ENCODE data around the gene WWOX. TPM values are rescaled to one million over a fixed set of nuclear protein-coding genes. Genes with fewer than 3 reads are reported as not detected.

WWOX gene
- total RNA-seq, 1 experiment from 2014 or later = 15.6 TPM

DNA sequence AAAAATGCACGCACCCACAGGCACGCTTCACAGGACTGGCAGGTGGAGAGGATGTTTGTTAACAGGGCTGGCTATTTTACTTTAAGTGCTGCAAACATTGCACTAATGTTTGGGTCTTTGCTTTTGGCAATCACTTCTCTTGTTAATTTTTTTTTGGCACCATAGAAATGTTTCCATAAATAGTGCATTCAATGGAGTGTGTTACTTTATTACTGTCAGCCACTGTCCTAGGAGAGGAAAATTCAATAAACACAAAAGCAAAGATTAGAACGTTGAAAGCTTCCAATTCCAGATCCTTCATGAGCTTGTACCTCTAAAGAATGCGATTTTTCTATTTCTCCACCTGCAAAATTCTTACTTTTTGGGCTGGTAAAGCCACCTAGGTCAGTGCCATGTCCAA lies 743.5 kb downstream of the WWOX start:
- Mint-ChIP-seq H3K4me3 (no peak overlapping the region), H3K4me1 (no peaks in the 10 kb centered on the region), H3K27ac (no peak overlapping the region), H3K9me3 (no peaks in the 10 kb centered on the region), H3K36me3 (ENCODE audit: insufficient read depth in 1 of 3, low read depth in 3 of 3) (no peaks in the 10 kb centered on the region; a peak in 1 of 7 replicates), H3K27me3 (ENCODE audit: low read depth) (no peaks in the 10 kb centered on the region; the same call in 1 of the 2 replicates)
- no peak overlapping the region for H2AK5ac ChIP-seq (ENCODE audit: insufficient read length, low read length)
- H3K27me3 ChIP-seq (ENCODE audit: insufficient read depth, low read length) = no peaks in the 10 kb centered on the region
- no peak overlapping the region for H4K5ac ChIP-seq (ENCODE audit: insufficient read length, low read depth, low read length)
- H3K79me1 ChIP-seq (ENCODE audit: insufficient read depth, low read depth, low read length, poor library complexity, severe bottlenecking) = no peaks in the 10 kb centered on the region
- H3T11ph ChIP-seq (ENCODE audit: low read length) = no peak overlapping the region
- no peak overlapping the region for H3K9ac ChIP-seq (ENCODE audit: extremely low read depth, insufficient read length, low read length)
- H3K56ac ChIP-seq (ENCODE audit: insufficient read length, low read depth, low read length) = no peak overlapping the region
- H2BK15ac ChIP-seq (ENCODE audit: low read depth, low read length) = no peak overlapping the region
- no peak overlapping the region for H3K14ac ChIP-seq (ENCODE audit: insufficient read depth, low read length)
- no peak overlapping the region for H2BK5ac ChIP-seq (ENCODE audit: insufficient read length, low read length)
- H3K23ac ChIP-seq (ENCODE audit: insufficient read length, low read depth, low read length) = no peak overlapping the region
- H3K79me2 ChIP-seq (ENCODE audit: insufficient read depth, low read length) = no peaks in the 10 kb centered on the region
- no peak overlapping the region for H2BK20ac ChIP-seq (ENCODE audit: low read depth, low read length, poor library complexity, severe bottlenecking)
- no peak for DNase-seq
- no peak overlapping the region for H4K8ac ChIP-seq (replicated peaks; ENCODE audit: insufficient read length, low read depth, low read length)
- no peak overlapping the region for H2AFZ ChIP-seq (ENCODE audit: low read length)
- no peaks in the 10 kb centered on the region for H3K9me3 ChIP-seq (ENCODE audit: control insufficient read depth, low read depth, low read length)
- no peak overlapping the region for H3K18ac ChIP-seq (ENCODE audit: insufficient read length, low read depth, low read length)
- no peaks in the 10 kb centered on the region for H4K20me1 ChIP-seq (ENCODE audit: control insufficient read depth, insufficient read depth, insufficient read length)
- no peak for TF ChIP-seq CTCF (conservative IDR thresholded peaks at IDR 0.05)
- H2BK12ac ChIP-seq (ENCODE audit: insufficient read length, low read depth, low read length) = no peak overlapping the region
- H3K23me2 ChIP-seq (ENCODE audit: insufficient read length, low read depth, low read length, poor library complexity, severe bottlenecking) = no peaks in the 10 kb centered on the region
- H4K91ac ChIP-seq (ENCODE audit: insufficient read length, low read depth, low read length) = no peak overlapping the region
- H3K4me1 ChIP-seq (ENCODE audit: insufficient read depth, low read length) = no peaks in the 10 kb centered on the region
- H2BK120ac ChIP-seq (ENCODE audit: low read depth, low read length, poor library complexity, severe bottlenecking) = no peak overlapping the region
- no CpG with 5 or more reads among the region's 4 CpGs for WGBS (ENCODE audit: extremely low coverage, insufficient read length, low lambda C conversion rate)
- H3K4ac ChIP-seq (ENCODE audit: low read depth, low read length) = no peak overlapping the region
- no peak overlapping the region for H3K27ac ChIP-seq (ENCODE audit: insufficient read length, low read depth, low read length)
- H3K4me2 ChIP-seq (ENCODE audit: insufficient read depth, insufficient read length, low read length) = no peak overlapping the region
